Renal pelvis (tissue), 4 donors: ENCODE results near the gene C1QL3. TPM values are rescaled to one million over a fixed set of nuclear protein-coding genes. Genes with fewer than 3 reads are reported as not detected.

ENCODE experiments used
- DNase-seq: peaks from one replicate; pipeline ENCODE4 v3.0.0-alpha.2; 2013
- polyA plus RNA-seq, 3 donors: library from polyadenylated mRNA; unstranded; fragments of 120-200 nt; gene quantifications; one replicate each; pipeline ENCODE4 v1.2.1, GENCODE V29; 2013; ENCODE audit not compliant: insufficient read length in 3 of 3

C1QL3 gene
- polyA plus RNA-seq, 3 donors, result 0.77 to 2.0 (median 1.7) TPM

GRCh38 chr10:16497911-16498310 lies 23.8 kb downstream of the C1QL3 start:
- DNase-seq, result no peak

GRCh38 chr10:16493884-16494536 lies 27.7 kb downstream of the C1QL3 start:
- DNase-seq, result no peak

GRCh38 chr10:16491933-16492332 lies 29.7 kb downstream of the C1QL3 start:
- DNase-seq, result no peak

- no peak for DNase-seq
These were observed 31.2 kb downstream of the C1QL3 start for GRCh38 chr10:16490511-16490910.

GRCh38 chr10:16483241-16483917 lies 38.3 kb downstream of the C1QL3 start:
- no peak for DNase-seq

GRCh38 chr10:16481052-16481728 lies 40.5 kb downstream of the C1QL3 start:
- peak; percentile 30 for DNase-seq

GRCh38 chr10:16478801-16479200 lies 42.9 kb downstream of the C1QL3 start:
- no peak for DNase-seq

GRCh38 chr10:16477757-16478156 lies 43.9 kb downstream of the C1QL3 start:
- no peak for DNase-seq

GRCh38 chr10:16472828-16473227 lies 48.9 kb downstream of the C1QL3 start:
- DNase-seq, result no peak

- no peak for DNase-seq
These were observed 50.9 kb downstream of the C1QL3 start for GRCh38 chr10:16470747-16471146.

- DNase-seq, result no peak
These were observed 55.7 kb downstream of the C1QL3 start for GRCh38 chr10:16466001-16466400.

Other genes with a start within 250 kb of the C1QL3 start
- gene PTER, start 84.9 kb downstream of the C1QL3 start, polyA plus RNA-seq, result 10 to 100 TPM; 16.7 to 22.5 (median 20.9) TPM